MG63 (cell line): Measurements from ENCODE around the gene RPL31. TPM values are rescaled to one million over a fixed set of nuclear protein-coding genes. Genes with fewer than 3 reads are reported as not detected.
"Not testable (repeated sequence)": the region's sequence is repeated elsewhere in the genome, so short reads cannot be mapped to it uniquely, and the experiment has no call there.

Experiments
- DNase-seq: peaks from one replicate; pipeline ENCODE4 v3.0.0-alpha.2; 2020
- H3K27me3 ChIP-seq: fragments of 250-450 bp; sonication (Bioruptor Pico); 2 replicates; pipeline ENCODE4 v1.5.1; 2020; ENCODE audit warnings: mild to moderate bottlenecking, moderate library complexity
- H3K36me3 ChIP-seq: fragments of 250-450 bp; sonication (Bioruptor Pico); 2 replicates; pipeline ENCODE4 v1.5.1; 2020; ENCODE audit warnings: mild to moderate bottlenecking, moderate library complexity
- H3K4me3 ChIP-seq: fragments of 250-450 bp; sonication (Bioruptor Pico); 2 replicates; pipeline ENCODE4 v1.5.1; 2020; ENCODE audit warnings: mild to moderate bottlenecking, moderate library complexity
- H3K9me3 ChIP-seq: fragments of 250-450 bp; sonication (Bioruptor Pico); 2 replicates; pipeline ENCODE4 v1.5.1; 2020; ENCODE audit warnings: mild to moderate bottlenecking, moderate library complexity
- total RNA-seq: library from RNA; depleted of rRNA; stranded (reverse); fragments of >200 nt; shearing (Covaris generic); gene quantifications from 2 replicates; pipeline ENCODE4 v1.2.3, GENCODE V29; 2014; ENCODE audit warnings: low replicate concordance

RPL31 gene
- total RNA-seq, 1 experiment from 2014 or later: 1,616 TPM

GRCh38 chr2:101030866-101031554, 28.9 kb downstream of the RPL31 start:
- Histone ChIP-seq H3K4me3 (no peak overlapping the region), H3K9me3 (no peaks in the 10 kb centered on the region), H3K27me3 (no peaks in the 10 kb centered on the region), H3K36me3 (peaks cover 55% of the 10 kb centered on the region)
- no peak for DNase-seq

- Histone ChIP-seq H3K9me3 (no peaks in the 10 kb centered on the region), H3K4me3 (no peak overlapping the region), H3K27me3 (no peaks in the 10 kb centered on the region), H3K36me3 (peaks cover 57% of the 10 kb centered on the region)
- no peak for DNase-seq
Measured at GRCh38 chr2:101032084-101032776, 30.1 kb downstream of the RPL31 start.

DNA sequence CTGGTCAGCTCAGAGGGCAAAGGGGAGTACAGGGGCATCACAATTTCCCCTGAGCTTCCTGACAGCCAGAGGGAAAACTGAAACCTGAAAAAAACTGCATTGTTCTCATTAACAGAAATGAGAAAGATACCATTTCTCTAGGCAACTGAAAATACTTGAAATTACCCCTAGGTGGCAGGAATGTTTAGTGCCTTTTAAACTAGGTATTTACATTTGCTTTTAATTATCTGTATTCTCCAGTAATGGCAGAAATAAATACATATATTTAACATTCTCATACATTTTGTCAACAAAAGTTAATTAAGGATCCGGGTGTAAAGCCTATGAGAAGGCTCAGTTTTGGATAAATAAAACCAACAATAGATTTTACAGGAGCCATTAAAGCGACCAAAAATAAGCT, 34.5 kb downstream of the RPL31 start:
- Histone ChIP-seq H3K36me3 (peaks cover 54% of the 10 kb centered on the region), H3K9me3 (no peaks in the 10 kb centered on the region), H3K4me3 (no peak overlapping the region), H3K27me3 (no peaks in the 10 kb centered on the region)
- no peak for DNase-seq

DNA sequence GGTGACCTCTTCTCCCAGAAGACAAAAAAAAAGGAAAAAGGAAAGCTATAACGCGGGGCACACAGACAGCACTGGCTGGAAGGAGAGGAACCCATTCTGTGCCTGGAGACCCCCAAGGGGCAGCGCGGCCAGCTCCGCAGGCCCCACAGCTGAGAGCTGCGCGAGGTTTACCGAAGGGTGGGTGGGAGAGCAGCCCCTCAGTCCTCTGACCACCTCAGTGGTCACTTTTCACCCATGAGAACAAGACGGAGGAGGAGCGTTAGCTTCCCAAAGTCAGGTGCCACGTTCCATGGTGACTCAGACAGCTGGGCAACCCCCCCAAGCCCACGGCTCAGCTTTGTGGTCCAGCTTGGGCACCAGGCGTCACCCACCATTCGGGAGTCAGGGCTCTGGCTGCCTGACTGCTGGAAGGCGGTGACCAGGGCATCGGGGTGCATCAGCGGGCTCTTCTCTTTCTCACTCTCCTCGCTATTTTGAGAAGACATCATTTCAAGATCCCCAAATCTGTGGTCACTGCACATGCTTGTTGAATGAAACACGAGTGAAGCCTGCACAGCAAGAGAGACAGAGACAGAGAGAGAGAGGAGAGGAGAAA, 35.2 kb downstream of the RPL31 start:
- Histone ChIP-seq H3K36me3 (peaks cover 49% of the 10 kb centered on the region), H3K9me3 (no peaks in the 10 kb centered on the region)
- no peak for DNase-seq

GRCh38 chr2:101038455-101039255, 36.6 kb downstream of the RPL31 start:
- DNase-seq: peak; percentile 21
- H3K36me3 ChIP-seq: peaks cover 41% of the 10 kb centered on the region
- no peaks in the 10 kb centered on the region for H3K27me3 ChIP-seq
- no peaks in the 10 kb centered on the region for H3K9me3 ChIP-seq
- H3K4me3 ChIP-seq: no peak overlapping the region

More for the DNA sequence above, 35.2 kb downstream of the RPL31 start:
- Histone ChIP-seq H3K27me3 (no peaks in the 10 kb centered on the region), H3K4me3 (no peak overlapping the region)

GRCh38 chr2:101040072-101040471, 38.0 kb downstream of the RPL31 start:
- no peaks in the 10 kb centered on the region for H3K27me3 ChIP-seq
- no peaks in the 10 kb centered on the region for H3K9me3 ChIP-seq
- H3K36me3 ChIP-seq: peaks cover 32% of the 10 kb centered on the region
- no peak overlapping the region for H3K4me3 ChIP-seq
- no peak for DNase-seq

GRCh38 chr2:101040761-101041160, 38.7 kb downstream of the RPL31 start:
- no peaks in the 10 kb centered on the region for H3K9me3 ChIP-seq
- no peaks in the 10 kb centered on the region for H3K27me3 ChIP-seq
- H3K36me3 ChIP-seq: peaks cover 32% of the 10 kb centered on the region
- DNase-seq: no peak
- no peak overlapping the region for H3K4me3 ChIP-seq

GRCh38 chr2:101041413-101041812, 39.3 kb downstream of the RPL31 start:
- Histone ChIP-seq H3K36me3 (peaks cover 28% of the 10 kb centered on the region), H3K27me3 (no peaks in the 10 kb centered on the region), H3K4me3 (no peak overlapping the region), H3K9me3 (no peaks in the 10 kb centered on the region)
- no peak for DNase-seq

- Histone ChIP-seq H3K9me3 (no peaks in the 10 kb centered on the region), H3K27me3 (no peaks in the 10 kb centered on the region), H3K4me3 (no peak overlapping the region), H3K36me3 (peaks cover 29% of the 10 kb centered on the region)
- DNase-seq: no peak
Measured at GRCh38 chr2:101045330-101045729, 43.2 kb downstream of the RPL31 start.

DNA sequence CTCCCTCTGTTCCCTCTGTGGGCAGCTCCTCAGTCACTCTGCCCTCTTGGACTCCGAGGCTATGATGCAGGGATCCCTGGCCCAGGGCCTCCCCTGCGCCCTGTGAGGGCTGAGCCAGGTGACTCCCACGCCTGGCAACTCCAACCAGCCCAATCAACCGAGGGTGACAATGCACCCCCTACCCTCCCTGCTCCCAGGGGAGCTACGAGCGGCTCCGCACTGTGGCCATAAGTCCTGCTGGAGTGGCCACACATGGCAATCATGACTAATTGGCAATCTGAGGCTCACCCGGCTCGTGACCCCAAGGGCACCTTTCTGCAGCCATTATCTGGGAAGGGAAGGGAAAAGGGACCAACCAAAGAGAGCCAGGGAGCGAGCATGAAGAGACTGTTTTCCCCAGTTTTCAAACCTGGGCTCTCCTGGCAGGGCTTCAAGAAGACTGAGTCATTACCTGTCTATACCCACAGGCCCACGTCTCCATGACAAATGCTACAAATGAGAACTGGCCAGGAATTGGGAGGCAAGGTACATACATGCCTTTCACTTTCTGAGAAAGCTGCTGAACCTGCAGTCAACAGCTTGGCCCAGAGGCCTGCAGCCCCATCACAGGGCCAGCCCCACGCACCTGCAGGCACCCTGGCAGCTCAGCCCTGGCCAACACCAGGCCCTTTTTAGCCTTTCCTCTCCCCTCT, 45.1 kb downstream of the RPL31 start:
- H3K36me3 ChIP-seq: peaks cover 39% of the 10 kb centered on the region
- peak; percentile 18 for DNase-seq
- H3K4me3 ChIP-seq: no peak overlapping the region
- no peaks in the 10 kb centered on the region for H3K27me3 ChIP-seq
- no peaks in the 10 kb centered on the region for H3K9me3 ChIP-seq

GRCh38 chr2:101047774-101048173, 45.7 kb downstream of the RPL31 start:
- Histone ChIP-seq H3K27me3 (no peaks in the 10 kb centered on the region), H3K4me3 (no peak overlapping the region), H3K36me3 (peaks cover 40% of the 10 kb centered on the region), H3K9me3 (no peaks in the 10 kb centered on the region)
- DNase-seq: no peak

GRCh38 chr2:101048756-101049155, 46.7 kb downstream of the RPL31 start:
- DNase-seq: no peak
- H3K9me3 ChIP-seq: no peaks in the 10 kb centered on the region
- H3K4me3 ChIP-seq: no peak overlapping the region
- peaks cover 49% of the 10 kb centered on the region for H3K36me3 ChIP-seq
- no peaks in the 10 kb centered on the region for H3K27me3 ChIP-seq

DNA sequence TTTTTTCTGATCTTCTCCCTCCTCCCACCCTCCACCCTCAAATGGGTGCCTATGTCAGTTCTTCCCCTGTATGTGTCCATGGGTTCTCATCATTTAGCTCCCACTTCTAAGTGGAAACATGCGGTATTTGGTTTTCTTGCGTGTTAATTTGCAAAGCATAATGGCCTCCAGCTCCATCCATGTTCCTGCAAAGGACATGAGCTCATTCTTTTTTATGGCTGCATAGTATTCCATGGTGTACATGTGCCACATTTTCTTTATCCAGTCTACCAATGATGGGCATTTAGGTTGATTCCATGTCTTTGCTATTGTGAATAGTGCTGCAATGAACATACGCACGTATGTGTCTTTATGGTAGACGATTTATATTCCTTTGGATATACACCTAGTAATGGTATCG, 48.8 kb downstream of the RPL31 start:
- not testable (repeated sequence) for H3K4me3 ChIP-seq, DNase-seq, H3K27me3 ChIP-seq, H3K9me3 ChIP-seq
- peaks cover 57% of the 10 kb centered on the region for H3K36me3 ChIP-seq

DNA sequence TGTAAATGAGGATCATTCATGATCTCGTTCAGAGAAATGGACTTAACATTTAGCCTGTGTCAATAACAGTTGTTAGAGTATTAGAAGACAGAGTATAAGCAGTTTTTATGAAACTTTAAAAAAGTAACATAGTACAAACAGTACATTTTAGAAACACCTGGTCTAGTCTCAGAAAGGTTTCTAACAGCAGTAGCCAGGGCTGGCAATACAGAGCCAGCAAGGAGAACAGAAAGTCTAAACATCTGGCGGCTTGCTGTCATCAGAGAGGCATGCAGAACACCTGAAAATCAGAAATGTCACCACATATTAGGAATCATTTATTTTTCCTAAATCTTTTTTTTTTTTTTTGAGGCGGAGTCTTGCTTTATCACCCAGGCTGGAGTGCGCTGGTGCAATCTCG, 50.1 kb downstream of the RPL31 start:
- Histone ChIP-seq H3K27me3 (no peaks in the 10 kb centered on the region), H3K4me3 (no peak overlapping the region), H3K36me3 (peaks cover 64% of the 10 kb centered on the region), H3K9me3 (no peaks in the 10 kb centered on the region)
- no peak for DNase-seq

- Histone ChIP-seq H3K27me3 (no peaks in the 10 kb centered on the region), H3K4me3 (no peak overlapping the region), H3K36me3 (peaks cover 59% of the 10 kb centered on the region), H3K9me3 (no peaks in the 10 kb centered on the region)
- no peak for DNase-seq
Measured at GRCh38 chr2:101053117-101053516, 51.0 kb downstream of the RPL31 start.
